Lower leg skin (tissue), 3 donors: ENCODE results near the gene ZCCHC4.

Experiments
- POLR2A ChIP-seq, 2 donors: fragments of 450-650 bp; IDR thresholded peaks; one replicate each; pipeline ENCODE4 v1.6.1; 2016 to 2017; ENCODE audit warnings: antibody characterized with exemption in 2 of 2, mild to moderate bottlenecking in 1 of 2, moderate library complexity in 1 of 2
- TF ChIP-seq, protein P1 (sequence below), 3 donors: fragments of 450-650 bp; IDR thresholded peaks; one replicate each; pipeline ENCODE4 v1.5.1; 2016; ENCODE audit warnings: antibody characterized with exemption in 3 of 3, mild to moderate bottlenecking in 3 of 3, moderate library complexity in 2 of 3

DNA sequence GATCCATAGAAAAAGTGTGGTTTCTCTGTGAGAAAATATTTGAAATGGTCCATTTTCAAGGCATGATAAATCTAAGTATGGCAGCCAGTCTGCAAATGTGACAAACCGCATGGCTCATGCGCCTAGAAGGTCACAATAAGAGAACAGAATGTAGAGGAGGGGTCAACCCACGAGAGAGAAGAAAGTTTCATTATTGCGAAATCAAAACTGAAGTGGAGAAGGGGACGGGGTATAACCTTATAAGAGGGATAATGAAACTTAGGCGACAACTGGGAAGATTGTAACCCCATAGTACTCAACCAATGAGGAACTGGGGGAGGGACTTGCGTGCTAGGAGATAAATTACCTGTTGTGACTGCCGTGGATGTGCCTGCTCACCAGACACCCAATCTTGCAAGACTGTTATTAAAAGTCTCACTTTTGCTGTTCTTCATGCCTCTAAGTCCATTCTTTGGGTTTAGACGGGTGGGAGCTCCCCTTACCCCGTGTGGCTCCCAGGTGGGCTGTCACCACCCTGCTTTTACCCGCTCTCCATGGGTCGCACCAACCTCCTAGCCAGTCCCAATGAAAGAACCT, 21.3 kb upstream of the ZCCHC4 start:
- TF ChIP-seq, protein P1, sequence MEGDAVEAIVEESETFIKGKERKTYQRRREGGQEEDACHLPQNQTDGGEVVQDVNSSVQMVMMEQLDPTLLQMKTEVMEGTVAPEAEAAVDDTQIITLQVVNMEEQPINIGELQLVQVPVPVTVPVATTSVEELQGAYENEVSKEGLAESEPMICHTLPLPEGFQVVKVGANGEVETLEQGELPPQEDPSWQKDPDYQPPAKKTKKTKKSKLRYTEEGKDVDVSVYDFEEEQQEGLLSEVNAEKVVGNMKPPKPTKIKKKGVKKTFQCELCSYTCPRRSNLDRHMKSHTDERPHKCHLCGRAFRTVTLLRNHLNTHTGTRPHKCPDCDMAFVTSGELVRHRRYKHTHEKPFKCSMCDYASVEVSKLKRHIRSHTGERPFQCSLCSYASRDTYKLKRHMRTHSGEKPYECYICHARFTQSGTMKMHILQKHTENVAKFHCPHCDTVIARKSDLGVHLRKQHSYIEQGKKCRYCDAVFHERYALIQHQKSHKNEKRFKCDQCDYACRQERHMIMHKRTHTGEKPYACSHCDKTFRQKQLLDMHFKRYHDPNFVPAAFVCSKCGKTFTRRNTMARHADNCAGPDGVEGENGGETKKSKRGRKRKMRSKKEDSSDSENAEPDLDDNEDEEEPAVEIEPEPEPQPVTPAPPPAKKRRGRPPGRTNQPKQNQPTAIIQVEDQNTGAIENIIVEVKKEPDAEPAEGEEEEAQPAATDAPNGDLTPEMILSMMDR (IDR thresholded peaks at IDR 0.05), result no peak
- no peak for TF ChIP-seq POLR2A (IDR thresholded peaks at IDR 0.05)
